T-helper 2 cell treated with Interferon-gamma antibody and Interleukin-4, amounts not matched to agents 100 ng/mL and 5 ng/mL, for 36 hours (primary cell): Measurements from ENCODE around the gene IGLL5. TPM values are rescaled to one million over a fixed set of nuclear protein-coding genes. Genes with fewer than 3 reads are reported as not detected.

Experiments used
- intact Hi-C: fragments of 100-400 bp; cut with micrococcal nuclease; formaldehyde crosslinking; loops from one replicate; pipeline ENCODE4 v1.15.1; 2023
- total RNA-seq: library from RNA; stranded (reverse); gene quantifications from 2 replicates; pipeline ENCODE4 v1.2.3, GENCODE V29; 2022

Gene IGLL5
- total RNA-seq, 1 donor from 2014 or later = not detected

- intact Hi-C loops = no loop called here
Observed at GRCh38 chr22:22926370-22927195, 39.0 kb downstream of the IGLL5 start.

GRCh38 chr22:22927196-22927887 lies 39.7 kb downstream of the IGLL5 start:
- intact Hi-C loops = no loop called here

GRCh38 chr22:22927888-22928665 lies 40.5 kb downstream of the IGLL5 start:
- intact Hi-C loops = no loop called here

- intact Hi-C loops = loop anchor here (1.0 kb wide), 1 partner anchor 26 kb away; no protein-coding TSS in a partner anchor
Observed at GRCh38 chr22:22928666-22929380, 41.2 kb downstream of the IGLL5 start.

- intact Hi-C loops = loop anchor here (1.0 kb wide), 1 partner anchor 26 kb away; no protein-coding TSS in a partner anchor
Observed at GRCh38 chr22:22929381-22930221, 42.0 kb downstream of the IGLL5 start.

- intact Hi-C loops = no loop called here
Observed at GRCh38 chr22:22930222-22930497, 42.5 kb downstream of the IGLL5 start.

- intact Hi-C loops = no loop called here
Observed at GRCh38 chr22:22930571-22931556, 43.2 kb downstream of the IGLL5 start.

- intact Hi-C loops = no loop called here
Observed at GRCh38 chr22:22931557-22932270, 44.1 kb downstream of the IGLL5 start.

GRCh38 chr22:22932512-22932941 lies 44.9 kb downstream of the IGLL5 start:
- intact Hi-C loops = no loop called here

- intact Hi-C loops = no loop called here
Observed at GRCh38 chr22:22933100-22933806, 45.6 kb downstream of the IGLL5 start.

GRCh38 chr22:22933807-22934542 lies 46.4 kb downstream of the IGLL5 start:
- intact Hi-C loops = no loop called here

GRCh38 chr22:22934543-22935055 lies 47.0 kb downstream of the IGLL5 start:
- intact Hi-C loops = no loop called here

- intact Hi-C loops = no loop called here
Observed at GRCh38 chr22:22935056-22935545, 47.5 kb downstream of the IGLL5 start.

- intact Hi-C loops = no loop called here
Observed at GRCh38 chr22:22935546-22936157, 48.0 kb downstream of the IGLL5 start.

GRCh38 chr22:22936180-22936914 lies 48.7 kb downstream of the IGLL5 start:
- intact Hi-C loops = no loop called here
